DOHH2 (cell line): ENCODE results near the gene RASSF3.
A peak's percentile ranks its signal among the peaks of the same experiment; 100 is the strongest.

Experiments
- H3F3A ChIP-seq: fragments of 200-600 bp; sonication (generic), shearing (Covaris generic); 2 replicates; pipeline ENCODE4 v1.6.0; 2016; ENCODE audit warnings: antibody characterized with exemption, mild to moderate bottlenecking; ENCODE audit not compliant: control insufficient read depth, insufficient read depth
- H3K27ac ChIP-seq: fragments of 200-600 bp; sonication (generic); 2 replicates; pipeline ENCODE4 v1.5.1; 2014; ENCODE audit warnings: low read depth, mild to moderate bottlenecking, low read length, moderate library complexity
- H3K27me3 ChIP-seq: fragments of 200-600 bp; sonication (generic); 2 replicates; pipeline ENCODE4 v1.6.1; 2014; ENCODE audit warnings: mild to moderate bottlenecking, low read length, mixed read lengths; ENCODE audit not compliant: control insufficient read depth
- H3K36me3 ChIP-seq: fragments of 200-600 bp; sonication (generic); 2 replicates; pipeline ENCODE4 v1.6.1; 2014; ENCODE audit warnings: mild to moderate bottlenecking, low read length, moderate library complexity, mixed read lengths; ENCODE audit not compliant: control insufficient read depth
- H3K4me1 ChIP-seq: fragments of 200-600 bp; sonication (generic); 2 replicates; pipeline ENCODE4 v1.6.1; 2014; ENCODE audit warnings: mild to moderate bottlenecking, low read length, mixed read lengths; ENCODE audit not compliant: control insufficient read depth
- H3K4me2 ChIP-seq: fragments of 200-600 bp; sonication (generic); 2 replicates; pipeline ENCODE4 v1.6.0; 2014; ENCODE audit warnings: mild to moderate bottlenecking, low read length, moderate library complexity
- H3K4me3 ChIP-seq: fragments of 200-600 bp; sonication (generic); 2 replicates; pipeline ENCODE4 v1.5.1; 2014; ENCODE audit warnings: mild to moderate bottlenecking, low read length, mixed read lengths
- H3K79me2 ChIP-seq: fragments of 200-600 bp; sonication (generic); 2 replicates; pipeline ENCODE4 v1.6.1; 2014; ENCODE audit warnings: mild to moderate bottlenecking, low read length, mixed read lengths; ENCODE audit not compliant: control insufficient read depth
- H3K9me2 ChIP-seq: fragments of 200-600 bp; sonication (generic); replicated peaks from 2 replicates; pipeline ENCODE4 v1.6.1; 2014; ENCODE audit warnings: mild to moderate bottlenecking, low read length, mixed read lengths; ENCODE audit not compliant: control insufficient read depth
- H3K9me3 ChIP-seq: fragments of 200-600 bp; sonication (generic); 2 replicates; pipeline ENCODE4 v1.6.1; 2014; ENCODE audit warnings: antibody characterized with exemption, low read length, mixed read lengths; ENCODE audit not compliant: control insufficient read depth, insufficient read depth
- H4K20me1 ChIP-seq: fragments of 200-600 bp; sonication (generic); 2 replicates; pipeline ENCODE4 v1.6.0; 2014; ENCODE audit warnings: low read depth, mild to moderate bottlenecking, antibody characterized with exemption, low read length, moderate library complexity; ENCODE audit not compliant: control insufficient read depth, insufficient read depth
- CTCF ChIP-seq: fragments of 200-600 bp; sonication (generic); IDR thresholded peaks from one replicate; pipeline ENCODE4 v1.5.1; 2014; ENCODE audit warnings: antibody characterized with exemption, mild to moderate bottlenecking, low read depth, low read length; ENCODE audit not compliant: poor library complexity, severe bottlenecking
- EZH2phosphoT487 ChIP-seq: fragments of 200-600 bp; sonication (generic); IDR thresholded peaks from 2 replicates; pipeline ENCODE4 v1.6.1; 2017; ENCODE audit warnings: borderline replicate concordance, mild to moderate bottlenecking, antibody characterized with exemption, low read length, moderate library complexity, mixed read lengths

The RASSF3 gene

DNA sequence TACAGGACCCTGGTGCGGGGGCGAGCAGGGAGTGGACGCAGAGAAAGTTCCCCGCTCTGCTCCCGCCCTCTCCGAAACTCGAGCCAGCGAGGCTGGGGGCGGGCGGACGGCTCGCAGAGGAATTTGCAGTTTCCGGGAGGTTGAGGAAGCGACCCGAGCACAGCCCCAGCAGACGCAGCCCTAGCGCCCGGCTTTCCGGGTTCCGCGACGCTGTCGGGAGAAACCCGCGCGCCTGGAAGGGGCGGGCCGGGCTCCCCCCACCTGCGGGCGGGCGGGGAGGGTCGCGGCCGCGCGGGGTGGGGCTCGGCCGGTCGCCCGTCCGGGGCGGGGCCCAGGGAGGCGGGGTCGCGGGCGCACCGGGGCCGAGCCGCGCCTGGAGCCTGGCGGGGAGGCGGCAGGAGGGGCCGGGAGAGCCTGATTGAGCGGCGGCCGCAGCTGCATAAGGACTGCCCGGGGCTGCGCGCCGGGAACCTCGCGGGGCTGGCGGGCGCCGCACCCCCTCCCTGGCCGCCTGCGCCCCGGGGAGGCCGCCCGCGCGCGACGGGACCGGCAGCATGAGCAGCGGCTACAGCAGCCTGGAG, at the start of gene RASSF3:
Gene RASSF3 (plus strand): TSS at position 417 of the 581 bp plus-strand sequence. CDS start 138 bp downstream, at position 555.
- H3K79me2 ChIP-seq, result peaks cover 56% of the 10 kb centered on the region
- H3K36me3 ChIP-seq, result peaks cover 36% of the 10 kb centered on the region
- no peaks in the 10 kb centered on the region for H3K27me3 ChIP-seq
- no peaks in the 10 kb centered on the region for H4K20me1 ChIP-seq
- peak within 1 kb of the TSS; percentile 89 for H3K27ac ChIP-seq
- H3K9me2 ChIP-seq, result no peaks in the 10 kb centered on the region
- TF ChIP-seq EZH2phosphoT487 (no peak), CTCF (no peak)
- peaks cover 31% of the 10 kb centered on the region for H3F3A ChIP-seq
- peaks cover 48% of the 10 kb centered on the region for H3K4me1 ChIP-seq
- H3K4me3 ChIP-seq, result peak within 1 kb of the TSS; percentile 91
- H3K9me3 ChIP-seq, result no peaks in the 10 kb centered on the region
- peak within 1 kb of the TSS; percentile 78 for H3K4me2 ChIP-seq

DNA sequence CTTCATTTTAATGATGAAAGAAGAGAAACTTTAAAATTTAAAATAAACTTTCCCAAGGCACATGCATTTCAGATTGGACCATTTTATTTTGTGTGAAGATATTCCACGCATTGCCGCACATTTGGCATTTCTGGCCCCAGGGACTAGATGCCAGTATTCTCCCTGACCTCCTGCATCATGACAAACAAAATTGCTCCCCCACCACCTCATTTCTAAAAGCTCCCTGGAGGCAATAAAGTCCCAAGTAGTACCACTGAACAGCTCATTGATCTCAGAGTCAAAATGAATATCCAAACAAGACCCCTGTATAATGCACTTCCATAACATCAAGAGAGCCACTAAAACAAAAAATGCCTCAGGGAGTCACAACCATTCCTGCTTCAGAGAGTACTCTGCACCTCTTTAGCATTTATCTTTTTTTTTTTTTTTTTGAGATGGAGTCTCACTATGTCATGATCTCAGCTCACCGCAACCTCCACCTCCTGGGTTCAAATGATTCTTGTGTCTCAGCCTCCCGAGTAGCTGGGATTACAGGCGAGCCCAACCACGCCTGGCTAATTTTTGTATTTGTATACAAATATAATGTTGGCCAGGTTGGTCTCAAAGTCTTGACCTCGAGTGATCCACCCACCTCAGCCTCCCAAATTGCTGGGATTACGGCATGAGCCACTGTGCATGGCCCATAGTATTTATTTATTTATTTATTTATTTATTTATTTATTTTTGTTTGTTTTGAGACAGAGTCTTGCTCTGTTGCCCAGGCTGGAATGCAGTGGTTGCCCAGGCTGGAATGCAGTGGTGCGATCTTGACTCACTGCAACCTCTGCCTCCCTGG, 48.8 kb upstream of the RASSF3 start:
- Histone ChIP-seq H3K4me1 (no peaks in the 10 kb centered on the region), H4K20me1 (no peaks in the 10 kb centered on the region), H3K4me2 (no peak overlapping the region)

GRCh38 chr12:64566122-64566521, 44.2 kb upstream of the RASSF3 start:
- no peak overlapping the region for H3K4me3 ChIP-seq
- no peak overlapping the region for H3K27ac ChIP-seq
- H3K9me2 ChIP-seq, result no peaks in the 10 kb centered on the region

More for the DNA sequence above, 48.8 kb upstream of the RASSF3 start:
- H3K27ac ChIP-seq, result no peak overlapping the region
- H3K4me3 ChIP-seq, result no peak overlapping the region
- H3K9me2 ChIP-seq, result no peaks in the 10 kb centered on the region
- H3K27me3 ChIP-seq, result no peaks in the 10 kb centered on the region; the same call in 1 of the 2 replicates
- H3F3A ChIP-seq, result no peaks in the 10 kb centered on the region
- TF ChIP-seq CTCF (no peak), EZH2phosphoT487 (no peak)
- no peaks in the 10 kb centered on the region for H3K36me3 ChIP-seq
- H3K79me2 ChIP-seq, result no peaks in the 10 kb centered on the region
- no peaks in the 10 kb centered on the region for H3K9me3 ChIP-seq

More at GRCh38 chr12:64566122-64566521, 44.2 kb upstream of the RASSF3 start:
- no peaks in the 10 kb centered on the region for H3K27me3 ChIP-seq
- H3K36me3 ChIP-seq, result no peaks in the 10 kb centered on the region
- no peaks in the 10 kb centered on the region for H4K20me1 ChIP-seq
- no peak overlapping the region for H3K4me2 ChIP-seq
- TF ChIP-seq CTCF (no peak), EZH2phosphoT487 (no peak)
- no peaks in the 10 kb centered on the region for H3K4me1 ChIP-seq
- H3F3A ChIP-seq, result no peaks in the 10 kb centered on the region
- H3K79me2 ChIP-seq, result no peaks in the 10 kb centered on the region
- no peaks in the 10 kb centered on the region for H3K9me3 ChIP-seq
